B cell (primary cell): Measurements from ENCODE around the gene IL20RA. TPM values are rescaled to one million over a fixed set of nuclear protein-coding genes. Genes with fewer than 3 reads are reported as not detected.
"Not testable (repeated sequence)": the region's sequence is repeated elsewhere in the genome, so short reads cannot be mapped to it uniquely, and the experiment has no call there.

Experiments used
- ATAC-seq: fragments of 200-7000 bp; cut with Tn5 transposase; one replicate; pipeline ENCODE4 v1.10.0; 2021; ENCODE audit warnings: low read depth, mild to moderate bottlenecking, moderate number of reproducible peaks, moderate library complexity
- CTCF ChIA-PET: fragments of 350-600 bp; sonication (Branson Sonifier 250); formaldehyde crosslinking; loops from one replicate; lab custom pipeline; 2021; ENCODE audit warnings: antibody characterized with exemption, inconsistent platforms; lab: Charles Lee
- POLR2A ChIA-PET: fragments of 350-600 bp; sonication (Branson Sonifier 250); formaldehyde crosslinking; loops from one replicate; lab custom pipeline; 2021; ENCODE audit warnings: antibody characterized with exemption; lab: Charles Lee
- DNase-seq: peaks from one replicate; pipeline ENCODE4 v3.0.0; 2013
- H2AFZ ChIP-seq: 2 replicates; pipeline ENCODE4 v1.6.1; 2012; ENCODE audit warnings: mild to moderate bottlenecking, low read depth, low read length; ENCODE audit not compliant: insufficient read depth, poor library complexity, severe bottlenecking
- H3K27ac ChIP-seq, 2 donors: 1 replicate in 1 of 2; 2 replicates in 1 of 2; pipeline ENCODE4 v1.5.1; 2012 to 2013; ENCODE audit warnings: low read length in 2 of 2, mild to moderate bottlenecking in 2 of 2, moderate library complexity in 1 of 2
- H3K27me3 ChIP-seq, 4 experiments: fragments of 200-600 bp in 1 of 4; sonication (generic) in 1 of 4; replicated peaks in 1 of 4; 1 replicate in 2 of 4; 2 replicates in 2 of 4; pipeline versions ENCODE4 v1.6.1 to v1.7.0; 2013 to 2016; ENCODE audit warnings: low read length in 3 of 4, mild to moderate bottlenecking in 2 of 4, mixed read lengths in 1 of 4, moderate library complexity in 1 of 4; ENCODE audit not compliant: insufficient read depth in 4 of 4, control insufficient read depth in 3 of 4; ENCODE audit errors: control extremely low read depth in 1 of 4
- H3K36me3 ChIP-seq, 2 experiments: replicated peaks in 1 of 2; 1 replicate in 1 of 2; 2 replicates in 1 of 2; pipeline versions ENCODE4 v1.6.1 to v1.7.1; 2013; ENCODE audit warnings: low read length in 1 of 2; ENCODE audit not compliant: insufficient read depth in 2 of 2, control insufficient read depth in 1 of 2; ENCODE audit errors: control extremely low read depth in 1 of 2, extremely low read depth in 1 of 2
- H3K4me1 ChIP-seq, 2 donors: fragments of 200-600 bp in 1 of 2; sonication (generic) in 1 of 2; 1 replicate in 1 of 2; 2 replicates in 1 of 2; pipeline versions ENCODE4 v1.5.1 to v1.6.1; 2013 to 2017; ENCODE audit warnings: low read length in 2 of 2; ENCODE audit not compliant: control insufficient read depth in 2 of 2, insufficient read depth in 2 of 2
- H3K4me2 ChIP-seq: replicated peaks from 2 replicates; pipeline ENCODE3; 2012; ENCODE audit warnings: mild to moderate bottlenecking, low read depth, low read length; ENCODE audit not compliant: poor library complexity, severe bottlenecking
- H3K4me3 ChIP-seq, 5 experiments: fragments of 200-600 bp in 1 of 5; sonication (generic) in 1 of 5; 1 replicate in 3 of 5; 2 replicates in 2 of 5; pipeline versions ENCODE4 v1.5.1 to v1.7.0; 2011 to 2016; ENCODE audit warnings: low read length in 4 of 5, mild to moderate bottlenecking in 4 of 5, low read depth in 2 of 5, control low read depth in 1 of 5, moderate library complexity in 1 of 5; ENCODE audit not compliant: insufficient read depth in 1 of 5; ENCODE audit errors: control extremely low read depth in 1 of 5, extremely low read depth in 1 of 5
- H3K79me2 ChIP-seq: fragments of 200-600 bp; sonication (generic); one replicate; pipeline ENCODE4 v1.6.0; 2016; ENCODE audit warnings: low read length; ENCODE audit not compliant: control insufficient read depth, insufficient read depth
- H3K9ac ChIP-seq: fragments of 200-600 bp; sonication (generic); 2 replicates; pipeline ENCODE4 v1.6.1; 2017; ENCODE audit warnings: mild to moderate bottlenecking, low read length, moderate library complexity
- H3K9me3 ChIP-seq, 3 donors: one replicate each; pipeline versions ENCODE4 v1.6.1 to v1.7.1; 2013; ENCODE audit warnings: low read length in 2 of 3; ENCODE audit not compliant: control insufficient read depth in 2 of 3, insufficient read depth in 1 of 3; ENCODE audit errors: control extremely low read depth in 1 of 3
- H4K20me1 ChIP-seq: 2 replicates; pipeline ENCODE4 v1.6.0; 2012; ENCODE audit warnings: mild to moderate bottlenecking, low read length; ENCODE audit not compliant: insufficient read depth, control insufficient read depth, poor library complexity, severe bottlenecking
- H3K27ac Mint-ChIP-seq: one replicate; pipeline ENCODE4 v1.8.0; 2021; ENCODE audit warnings: mixed read lengths
- H3K27me3 Mint-ChIP-seq: one replicate; pipeline ENCODE4 v1.8.0; 2021; ENCODE audit warnings: mixed read lengths
- H3K4me1 Mint-ChIP-seq: one replicate; pipeline ENCODE4 v1.8.0; 2021; ENCODE audit warnings: mixed read lengths
- H3K4me3 Mint-ChIP-seq: one replicate; pipeline ENCODE4 v1.8.0; 2021; ENCODE audit warnings: mixed read lengths
- H3K9me3 Mint-ChIP-seq: one replicate; pipeline ENCODE4 v1.8.0; 2022; ENCODE audit warnings: mixed read lengths; ENCODE audit not compliant: insufficient read depth
- CTCF ChIP-seq: fragments of 200-600 bp; IDR thresholded peaks from one replicate; pipeline ENCODE4 v1.8.0; 2022; ENCODE audit warnings: antibody characterized with exemption, mild to moderate bottlenecking
- EZH2 ChIP-seq: IDR thresholded peaks from 2 replicates; pipeline ENCODE4 v1.6.1; 2012; ENCODE audit warnings: borderline replicate concordance, low read depth, mild to moderate bottlenecking, moderate library complexity, low read length; ENCODE audit not compliant: insufficient read depth, poor library complexity, severe bottlenecking
- WGBS: methylation state at CpG from one replicate; pipeline ENCODE4 v1.1.5; 2013; ENCODE audit warnings: missing lambda C conversion rate; ENCODE audit not compliant: insufficient coverage; 5-methylcytosine and 5-hydroxymethylcytosine counted together
- intact Hi-C: fragments of 100-400 bp; cut with micrococcal nuclease; formaldehyde crosslinking; loops from one replicate; pipeline ENCODE4 v1.10.0; 2022
- polyA plus RNA-seq: library from polyadenylated mRNA; depleted of rRNA; stranded (reverse); fragments of >200 nt; gene quantifications from 2 replicates; pipeline ENCODE4 v1.2.3, GENCODE V29; 2012
- total RNA-seq, 2 donors: library from RNA; stranded (reverse); fragments of 120-200 nt in 1 of 2; gene quantifications; 1 replicate in 1 of 2; 2 replicates in 1 of 2; pipeline versions ENCODE4 v1.2.3 to v1.2.4, GENCODE V29; 2013 to 2022

IL20RA gene
- total and polyA plus RNA-seq, 2 donors (not counting 1 experiment from before 2014, with no cell fraction given), result not detected

DNA sequence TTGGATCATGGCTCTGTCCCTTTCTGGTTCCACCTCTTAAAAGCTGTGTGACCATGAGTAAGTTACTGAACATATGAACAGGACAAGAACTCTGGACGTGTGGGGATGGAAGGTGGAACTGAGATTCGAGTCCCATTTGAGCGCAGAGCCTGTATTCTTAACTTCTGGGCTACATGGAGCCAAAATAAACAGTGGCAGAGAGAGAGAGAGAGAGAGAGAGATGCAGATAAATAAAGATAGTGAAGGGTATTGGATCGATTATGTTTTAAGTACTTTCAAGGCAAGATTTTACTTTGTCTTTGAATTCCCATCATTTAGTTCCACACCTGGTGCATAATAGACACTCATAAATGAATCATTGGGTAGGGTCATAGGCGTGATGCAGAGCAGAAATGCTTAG, 82.9 kb downstream of the IL20RA start:
- H3K27ac ChIP-seq, result no peak overlapping the region
- H3K36me3 ChIP-seq, result no peaks in the 10 kb centered on the region
- TF ChIP-seq EZH2 (no peak), CTCF (no peak)
- no peak overlapping the region for H3K4me3 Mint-ChIP-seq
- H3K27ac Mint-ChIP-seq, result no peak overlapping the region
- CTCF ChIA-PET, result no interaction called here
- H4K20me1 ChIP-seq, result no peaks in the 10 kb centered on the region
- H3K9me3 ChIP-seq, result no peaks in the 10 kb centered on the region
- H2AFZ ChIP-seq, result no peak overlapping the region
- H3K4me1 ChIP-seq, result peaks cover 5 to 6% of the 10 kb centered on the region in 2 donors
- H3K27me3 Mint-ChIP-seq, result peaks cover 13% of the 10 kb centered on the region
- no peak overlapping the region for H3K4me2 ChIP-seq
- no peak overlapping the region for H3K9ac ChIP-seq
- no peaks in the 10 kb centered on the region for H3K79me2 ChIP-seq
- ATAC-seq, result no peak
- H3K4me1 Mint-ChIP-seq, result peaks cover 9% of the 10 kb centered on the region
- no peak for DNase-seq
- POLR2A ChIA-PET, result no interaction called here
- no peaks in the 10 kb centered on the region for H3K27me3 ChIP-seq
- no peaks in the 10 kb centered on the region for H3K9me3 Mint-ChIP-seq
- intact Hi-C loops, result loop anchor here (10.0 kb wide), 1 partner anchor 203 kb away; no protein-coding TSS in a partner anchor
- H3K4me3 ChIP-seq, result no peak overlapping the region
- 94% methylated on average over 3 of the region's 5 CpGs for WGBS

DNA sequence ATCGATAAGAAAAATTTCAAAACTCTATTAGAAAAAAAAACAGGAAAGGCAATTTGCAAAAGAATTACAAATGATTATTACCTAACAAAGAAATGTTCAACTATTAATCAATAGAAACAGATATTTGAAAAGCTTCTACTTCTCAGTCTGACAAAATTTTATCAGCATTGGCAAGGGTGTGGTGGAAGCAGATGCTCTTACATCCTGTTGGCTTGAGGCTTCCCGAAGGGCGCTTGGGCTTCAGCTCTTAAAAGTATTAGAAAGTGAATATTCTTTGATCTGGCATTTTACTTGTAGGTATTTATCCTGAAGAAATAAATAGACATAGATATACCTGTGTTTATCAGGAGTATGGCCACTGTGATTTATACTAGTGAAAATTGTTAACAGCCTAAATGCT, 84.0 kb downstream of the IL20RA start:
- H3K36me3 ChIP-seq, result no peaks in the 10 kb centered on the region
- TF ChIP-seq CTCF (no peak), EZH2 (no peak)
- no peak overlapping the region for H3K4me2 ChIP-seq
- ATAC-seq, result no peak
- ChIA-PET POLR2A (no interaction called here), CTCF (no interaction called here)
- Mint-ChIP-seq H3K9me3 (no peaks in the 10 kb centered on the region), H3K4me1 (peaks cover 12% of the 10 kb centered on the region), H3K4me3 (no peak overlapping the region), H3K27me3 (peaks cover 9% of the 10 kb centered on the region), H3K27ac (no peak overlapping the region)
- intact Hi-C loops, result loop anchor here (10.0 kb wide), 1 partner anchor 204 kb away; no protein-coding TSS in a partner anchor
- H3K27me3 ChIP-seq, result no peaks in the 10 kb centered on the region
- DNase-seq, result no peak
- no peaks in the 10 kb centered on the region for H4K20me1 ChIP-seq
- H3K4me1 ChIP-seq, result peaks cover 8 to 11% of the 10 kb centered on the region in 2 donors
- no CpG with 5 or more reads among the region's 3 CpGs for WGBS
- no peak overlapping the region for H3K4me3 ChIP-seq
- H3K79me2 ChIP-seq, result no peaks in the 10 kb centered on the region
- H3K9ac ChIP-seq, result no peak overlapping the region
- no peaks in the 10 kb centered on the region for H3K9me3 ChIP-seq
- no peak overlapping the region for H2AFZ ChIP-seq
- H3K27ac ChIP-seq, result no peak overlapping the region

DNA sequence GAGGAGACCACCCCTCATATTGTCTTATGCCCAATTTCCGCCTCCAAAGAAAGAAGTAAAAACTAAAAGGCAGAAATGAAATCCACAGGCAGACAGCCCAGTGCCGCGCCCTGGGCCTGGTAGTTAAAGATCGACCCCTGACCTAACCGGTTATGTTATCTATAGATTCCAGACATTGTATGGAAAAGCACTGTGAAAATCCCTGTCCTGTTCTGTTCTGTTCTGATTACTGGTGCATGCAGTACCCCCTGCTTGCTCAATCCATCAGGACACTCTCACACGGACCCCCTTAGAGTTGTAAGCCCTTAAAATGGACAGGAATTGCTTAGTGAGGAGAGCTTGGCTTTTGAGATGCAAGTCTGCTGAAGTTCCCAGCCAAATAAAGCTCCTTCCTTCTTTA, 84.8 kb downstream of the IL20RA start:
- not testable (repeated sequence) for H3K4me2 ChIP-seq
- intact Hi-C loops, result loop anchor here (10.0 kb wide), 1 partner anchor 205 kb away; no protein-coding TSS in a partner anchor

More for the DNA sequence above, 84.8 kb downstream of the IL20RA start:
- H3K4me3 ChIP-seq, H2AFZ ChIP-seq, H3K9me3 Mint-ChIP-seq, H3K27me3 ChIP-seq, H4K20me1 ChIP-seq, DNase-seq, POLR2A ChIA-PET, ATAC-seq, H3K9me3 ChIP-seq, H3K79me2 ChIP-seq, H3K27ac Mint-ChIP-seq, H3K9ac ChIP-seq, H3K36me3 ChIP-seq, H3K4me3 Mint-ChIP-seq, H3K27ac ChIP-seq: not testable (repeated sequence)
- H3K4me1 Mint-ChIP-seq, result peaks cover 17% of the 10 kb centered on the region
- WGBS, result 95% methylated on average over 4 of the region's 6 CpGs
- peaks cover 17% of the 10 kb centered on the region for H3K27me3 Mint-ChIP-seq
- CTCF ChIA-PET, result interaction anchor here (0.5 kb wide), 1 partner anchor 682 kb away, joined by 3 read pairs; no protein-coding TSS in a partner anchor
- peaks cover 8 to 11% of the 10 kb centered on the region in 2 donors for H3K4me1 ChIP-seq
